ENCODE measurements around the gene TLX2.

The TLX2 gene

DNA sequence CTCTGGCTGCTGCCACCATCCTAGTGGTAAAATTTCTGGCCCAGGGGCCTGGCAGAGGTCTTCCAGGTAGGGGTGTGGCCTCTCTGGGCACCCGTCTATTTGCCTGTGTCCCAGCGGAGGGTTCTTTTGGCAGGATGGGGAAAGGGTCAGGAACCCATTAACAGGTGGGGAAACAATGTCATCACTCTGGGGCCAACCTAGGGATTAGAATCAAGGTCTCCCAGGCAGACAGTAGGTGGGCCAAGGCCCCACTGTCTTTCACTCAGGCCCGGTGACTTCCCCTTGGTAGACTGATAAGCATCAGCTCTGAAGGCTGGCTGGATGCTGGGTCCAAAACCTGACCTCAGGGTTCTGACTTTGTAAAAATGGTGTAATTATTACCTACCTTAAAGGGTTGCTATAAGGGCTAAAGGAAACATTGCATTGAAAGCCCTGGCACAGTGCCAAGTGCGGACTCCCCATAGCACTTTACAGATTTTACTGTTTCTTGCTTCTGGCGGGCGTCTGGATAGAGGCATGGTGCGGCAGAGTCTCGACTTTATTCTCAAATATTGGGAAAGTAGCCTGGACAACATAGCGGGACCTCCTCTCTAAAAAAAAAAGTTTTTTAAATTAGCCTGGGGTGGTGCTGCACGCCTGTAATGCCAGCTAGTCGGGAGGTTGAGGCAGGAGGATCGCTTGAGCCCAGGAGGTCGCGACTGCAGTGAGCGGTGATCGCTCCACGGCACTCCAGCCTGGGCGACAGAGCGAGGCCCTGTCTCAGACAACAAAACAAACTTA lies 17.1 kb upstream of the TLX2 start:
- no peak for DNase-seq (ENCODE audit: low spot score)

DNA sequence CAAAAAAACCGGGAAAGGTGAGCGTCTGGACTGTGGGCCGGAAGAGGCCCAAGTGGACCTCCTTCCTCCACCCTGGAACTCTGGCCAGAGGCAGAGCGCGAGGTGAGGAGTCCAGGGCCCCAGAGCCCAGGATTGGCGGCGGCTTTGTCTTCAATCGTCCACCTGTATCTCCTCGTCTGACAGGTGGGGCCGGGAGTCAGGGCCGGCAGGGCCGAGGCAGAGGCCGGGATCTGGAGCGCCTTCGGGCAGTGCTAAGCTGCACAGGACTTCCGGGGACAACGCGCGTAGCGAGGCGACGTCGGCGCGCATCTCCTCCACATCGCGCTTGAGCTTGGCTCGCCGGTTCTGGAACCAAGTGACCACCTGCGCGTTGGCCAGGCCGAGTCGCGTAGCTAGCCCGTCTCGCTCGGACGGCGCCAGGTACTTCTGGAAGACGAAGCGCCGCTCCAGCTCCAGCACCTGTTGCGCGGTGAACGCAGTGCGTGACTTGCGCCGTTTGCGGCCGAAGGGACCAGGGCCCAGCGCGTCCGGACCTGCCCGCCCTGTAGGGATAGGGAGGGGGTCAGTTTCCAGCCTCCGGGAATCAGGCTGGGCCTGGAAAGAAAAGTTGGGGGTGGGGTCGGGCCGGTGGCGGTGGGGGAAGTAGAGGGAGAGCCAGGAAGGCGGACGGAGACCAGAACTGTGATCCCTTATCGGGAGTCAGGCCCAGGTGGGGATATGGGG lies 16.3 kb upstream of the TLX2 start:
- DNase-seq (ENCODE audit: low spot score): no peak

DNA sequence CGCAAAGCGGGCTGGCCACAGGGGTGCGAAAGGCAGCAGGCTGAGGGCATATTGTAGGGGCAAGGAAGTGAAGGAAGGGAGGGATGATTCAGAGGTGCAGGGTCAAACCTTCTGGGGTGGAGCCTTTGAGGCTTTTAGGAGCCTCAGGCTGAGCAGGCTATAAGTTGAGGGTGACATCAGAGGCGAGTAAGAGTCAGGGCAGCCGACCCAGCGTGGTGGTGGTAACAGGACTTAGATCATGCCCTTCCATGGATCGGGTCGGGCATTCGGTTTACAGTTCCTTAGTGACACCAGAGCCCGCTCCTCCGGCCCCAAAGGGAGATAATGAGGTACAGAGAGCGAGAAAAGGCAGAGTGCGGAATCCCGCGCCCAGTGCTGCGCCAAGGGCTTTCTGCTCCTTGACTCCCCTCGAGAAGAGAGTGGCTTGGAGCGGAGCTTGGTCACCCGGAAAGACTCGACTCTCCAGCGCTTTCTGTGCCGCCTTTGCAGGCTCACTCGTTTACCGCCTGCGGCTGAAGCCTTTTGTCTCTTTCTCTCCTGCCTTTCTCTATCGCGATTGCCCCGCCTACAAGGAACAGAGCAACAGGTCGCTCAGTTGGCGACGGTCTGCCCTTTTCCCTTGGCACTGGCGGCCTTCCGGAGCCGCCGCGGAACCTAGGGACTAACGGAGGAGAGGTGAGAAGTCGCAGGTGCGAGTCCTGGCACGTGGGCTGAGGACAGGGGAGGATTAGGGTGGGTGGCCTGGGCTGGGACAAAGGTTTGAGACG lies 15.6 kb upstream of the TLX2 start:
- peak; percentile 54 for DNase-seq (ENCODE audit: low spot score)

DNA sequence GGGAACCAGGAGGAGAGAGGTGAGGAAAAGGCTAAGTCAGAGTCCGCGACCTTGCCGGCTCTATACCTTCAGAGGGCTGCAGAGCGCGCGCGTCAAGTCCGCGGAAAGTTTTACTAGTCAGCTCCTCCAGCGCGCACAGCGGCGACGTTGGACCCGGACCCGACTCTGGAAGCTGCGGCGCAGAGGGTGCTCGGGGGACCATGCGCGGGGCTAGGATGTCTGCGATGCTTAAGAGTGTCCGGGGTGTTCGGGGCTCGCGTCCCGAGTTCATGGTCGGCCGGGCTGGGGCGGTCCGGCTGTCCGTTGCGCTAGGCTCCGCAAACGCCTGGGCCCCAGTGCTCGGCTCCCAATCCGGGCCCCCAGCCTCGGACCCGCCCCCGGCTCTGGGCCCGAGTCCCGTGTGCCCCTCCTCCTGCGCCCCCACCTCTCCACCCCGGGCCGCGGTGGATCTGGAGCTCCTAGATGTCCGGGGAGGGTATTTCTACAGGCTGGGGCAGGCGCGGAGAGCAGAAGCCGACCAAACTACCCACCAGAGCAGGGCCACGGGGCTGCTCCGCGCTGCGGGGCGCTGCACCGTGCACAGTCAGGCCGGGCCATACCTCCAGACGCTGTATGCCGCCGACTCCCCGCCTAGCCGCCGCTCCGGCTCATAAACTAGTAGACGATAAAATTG lies 14.8 kb upstream of the TLX2 start, which contains the start of gene LBX2:
Gene LBX2, minus strand, starts transcription at position 337 of the 673 bp plus-strand sequence. Its CDS starts 66 bp downstream, at position 271.
- peak; percentile 40 for DNase-seq (ENCODE audit: low spot score)

DNA sequence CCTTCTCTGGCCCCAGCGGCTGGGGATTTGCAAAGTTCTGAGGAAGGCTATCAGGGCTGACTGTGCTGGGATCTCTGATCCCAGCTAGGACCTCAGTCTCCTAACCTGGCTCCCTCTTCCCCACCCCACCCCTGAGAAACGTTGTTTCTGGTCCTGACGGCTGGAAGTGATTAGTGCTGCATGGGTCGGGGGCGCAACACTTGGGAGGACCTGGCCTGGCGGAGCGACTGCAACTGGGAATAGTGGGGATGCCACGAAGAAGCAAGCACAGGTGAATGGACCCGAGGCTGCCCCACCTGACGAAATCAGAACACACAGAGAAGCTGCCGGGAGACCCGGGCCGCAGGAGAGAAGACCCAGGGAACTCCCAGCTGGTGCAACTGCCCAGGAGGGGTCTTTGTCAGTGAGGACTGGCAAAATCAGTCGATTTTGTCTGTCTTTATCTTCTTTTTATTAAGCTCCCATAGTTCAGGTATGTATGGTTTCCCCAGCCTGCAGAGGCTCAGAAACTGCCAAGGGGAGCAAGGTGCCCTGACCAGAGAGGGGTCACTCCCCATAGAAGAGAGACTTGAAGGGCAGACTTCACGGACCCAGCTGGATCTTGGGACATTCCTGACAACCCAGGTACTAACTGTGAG lies 14.2 kb upstream of the TLX2 start:
- DNase-seq (ENCODE audit: low spot score): no peak

DNA sequence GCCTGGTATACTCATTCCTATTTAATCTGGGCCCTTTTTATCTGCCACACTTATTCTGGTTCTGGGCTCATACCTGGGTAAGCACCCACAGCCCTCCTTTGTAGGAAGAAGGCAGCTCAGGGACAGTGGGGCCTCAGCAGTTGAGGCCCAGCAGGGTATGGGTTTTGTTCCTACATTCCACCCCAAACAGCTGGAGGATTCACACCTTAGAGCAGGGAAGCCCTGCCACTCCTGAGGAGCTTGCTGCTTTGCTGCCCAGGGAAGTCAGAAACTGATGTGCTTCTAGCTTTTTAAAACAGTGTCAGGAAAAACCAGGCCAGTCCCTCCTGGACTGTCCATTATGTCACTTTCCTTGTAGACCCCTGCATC lies 13.7 kb upstream of the TLX2 start:
- DNase-seq (ENCODE audit: low spot score): no peak

DNA sequence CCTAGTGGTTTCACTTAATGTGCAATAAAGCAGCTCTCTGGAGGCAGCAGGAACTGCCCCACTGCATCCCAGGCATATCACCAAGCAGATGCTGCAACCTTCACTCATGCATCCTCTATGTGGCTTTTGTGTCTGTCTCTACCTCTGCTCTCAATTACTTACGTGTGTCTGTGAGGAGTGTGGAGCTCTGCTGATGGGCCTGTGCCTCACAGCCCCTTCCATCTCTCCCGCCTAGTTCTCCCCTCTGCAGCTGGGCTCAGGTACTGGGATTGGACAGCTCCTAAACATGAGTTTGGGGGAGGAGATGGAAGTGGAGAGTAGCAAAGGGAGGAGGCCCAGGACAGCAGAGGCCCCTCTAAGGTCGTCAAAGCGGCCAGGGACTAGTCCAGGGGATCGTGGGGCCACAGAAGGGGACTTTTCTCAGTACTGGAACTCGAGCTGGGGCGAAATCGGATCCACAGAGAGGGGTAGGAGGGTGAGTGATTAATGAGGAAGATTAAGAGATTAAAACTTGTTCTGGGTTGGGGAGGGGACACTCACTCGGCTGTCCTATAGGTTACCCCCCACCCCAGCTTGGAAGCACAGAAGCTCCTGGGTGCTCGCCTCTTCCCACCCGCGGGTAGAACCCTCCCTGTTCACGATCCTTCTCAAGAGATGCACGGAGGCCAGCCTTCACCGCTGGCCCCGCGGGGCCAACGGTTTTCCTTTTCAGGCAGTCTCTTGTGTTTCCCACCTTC lies 12.7 kb upstream of the TLX2 start:
- DNase-seq (ENCODE audit: low spot score): no peak

DNA sequence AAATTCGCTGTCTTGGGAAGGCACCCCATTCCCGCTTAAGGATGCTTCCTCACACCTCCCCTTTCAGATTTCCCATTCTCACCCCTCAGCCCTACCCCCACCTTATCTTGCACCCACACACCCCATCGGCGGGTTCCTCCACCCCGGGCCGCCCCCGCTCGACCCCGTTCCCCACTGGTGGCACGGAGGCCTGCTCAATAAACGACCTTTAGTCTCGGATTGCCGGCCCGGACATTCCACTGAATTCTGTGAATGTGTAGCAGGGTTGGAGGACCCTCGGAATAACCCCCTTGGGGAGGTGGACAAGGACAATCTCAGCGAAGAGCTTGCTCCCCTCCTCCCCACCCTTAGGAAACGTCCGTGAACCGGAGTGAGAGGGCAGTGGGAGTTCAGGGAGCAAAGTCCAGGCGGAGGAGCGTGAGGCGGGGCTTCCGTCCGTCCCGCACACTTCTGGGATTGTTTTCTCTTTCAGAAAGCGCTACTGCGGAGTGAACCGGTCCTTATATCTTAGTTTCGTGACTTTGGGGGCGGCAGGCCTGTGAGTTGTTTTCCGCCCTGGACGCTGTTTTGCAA lies 12.0 kb upstream of the TLX2 start:
- no peak for DNase-seq (ENCODE audit: low spot score)

DNA sequence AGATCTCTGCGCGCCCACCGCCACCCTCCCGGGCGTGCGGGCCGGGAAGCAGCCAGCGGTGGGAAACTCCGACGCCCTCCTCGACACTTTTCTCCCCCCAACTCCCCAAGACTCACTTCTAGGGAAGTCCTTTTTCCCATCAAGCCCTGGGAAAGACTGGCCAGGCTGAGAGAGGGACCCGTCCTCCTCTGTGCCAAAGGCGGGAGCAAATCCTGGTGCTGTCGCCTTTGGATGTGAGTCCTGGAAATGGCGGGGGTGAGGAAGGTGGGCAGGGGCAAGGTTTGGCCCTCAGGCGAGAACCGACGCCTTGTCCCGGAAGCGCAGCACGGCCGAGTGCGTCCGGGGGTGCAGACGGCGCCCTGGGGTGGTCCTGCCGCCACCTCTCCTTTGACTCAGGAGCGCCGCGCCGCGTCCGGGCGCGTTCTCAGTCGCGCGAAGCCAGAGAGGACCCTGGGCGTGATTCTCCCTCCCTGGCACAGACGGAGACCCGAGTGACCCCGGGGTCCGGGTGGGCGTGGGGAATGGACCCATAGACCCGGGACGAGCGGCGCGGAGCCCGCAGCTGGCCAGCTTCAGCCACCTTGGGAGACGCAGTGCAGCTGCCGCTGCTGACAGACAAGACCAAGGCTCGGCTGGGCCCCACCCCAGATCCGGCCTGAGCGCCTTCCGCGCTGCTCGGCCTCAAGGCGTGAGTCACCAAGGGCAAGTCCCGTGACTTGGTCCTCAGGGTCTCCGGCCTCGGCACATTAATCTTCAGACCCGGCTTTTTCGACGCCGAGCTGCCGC lies 11.3 kb upstream of the TLX2 start:
- peak; percentile 90 for DNase-seq (ENCODE audit: low spot score)

DNA sequence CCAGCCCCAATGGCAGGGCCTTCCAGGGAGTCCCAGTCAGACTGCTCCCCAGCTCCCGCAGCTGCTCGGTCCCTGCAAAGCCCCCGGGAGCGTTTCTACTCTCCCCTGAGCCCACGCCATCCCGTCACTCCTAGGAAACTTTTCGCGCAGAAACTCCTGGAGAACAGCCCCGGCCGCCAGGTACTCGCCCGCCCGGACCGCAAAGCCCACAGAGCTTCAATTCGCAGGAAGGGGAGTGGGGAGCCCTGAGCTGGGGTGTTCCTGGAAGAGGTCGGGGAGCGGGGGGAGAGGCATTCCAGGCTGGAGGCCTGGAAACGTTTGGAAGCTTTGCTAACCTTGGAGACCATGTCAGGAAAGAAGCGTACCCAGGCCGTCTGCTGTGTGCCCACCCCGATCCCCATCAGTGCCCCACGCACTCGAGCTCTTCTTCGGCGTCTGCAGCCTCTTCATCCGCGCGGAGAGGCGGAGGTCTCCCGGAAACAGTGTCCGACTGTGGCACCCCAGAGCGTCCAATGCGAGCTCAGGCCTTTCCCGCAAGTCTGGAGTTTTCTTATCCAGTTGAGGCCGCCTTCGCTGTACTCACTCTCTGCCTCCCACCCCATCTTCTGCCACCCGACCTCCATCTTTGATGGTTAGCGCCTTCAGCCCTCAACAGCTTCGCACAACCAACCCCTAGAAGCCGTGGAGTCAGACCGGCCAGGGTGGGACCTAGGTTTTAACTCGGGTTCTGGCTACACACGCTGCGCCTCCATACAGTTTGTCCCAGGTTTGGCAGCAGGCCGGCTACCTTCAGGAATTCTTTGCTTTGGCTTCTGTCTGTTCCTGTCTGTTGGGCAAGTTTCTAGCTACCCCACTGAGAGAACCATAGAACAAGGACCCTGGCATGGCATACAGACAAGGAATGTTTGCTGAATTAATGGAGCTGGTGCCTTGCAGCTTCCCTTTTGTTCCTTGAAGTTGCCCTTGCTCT lies 10.5 kb upstream of the TLX2 start:
- no peak for DNase-seq (ENCODE audit: low spot score)

DNA sequence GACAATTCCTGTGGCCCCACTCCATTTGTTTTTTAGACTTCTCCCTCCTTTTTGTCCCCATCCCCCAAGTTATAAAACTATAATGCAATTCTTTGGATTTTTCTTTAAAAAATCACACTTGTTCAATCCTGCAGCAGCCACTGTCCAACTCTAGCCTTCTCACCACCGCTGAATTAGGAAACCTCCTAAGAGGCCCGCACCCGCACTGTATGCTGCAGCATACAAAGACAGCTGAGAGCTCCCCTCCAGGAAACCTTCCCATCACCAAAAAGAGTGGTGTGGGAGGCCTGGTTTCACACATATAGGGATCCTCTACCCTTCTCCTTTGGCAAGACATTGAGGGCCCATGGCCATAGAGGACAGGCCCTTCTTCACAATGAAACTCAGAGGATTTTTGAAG lies 9.7 kb upstream of the TLX2 start:
- DNase-seq (ENCODE audit: low spot score): no peak

DNA sequence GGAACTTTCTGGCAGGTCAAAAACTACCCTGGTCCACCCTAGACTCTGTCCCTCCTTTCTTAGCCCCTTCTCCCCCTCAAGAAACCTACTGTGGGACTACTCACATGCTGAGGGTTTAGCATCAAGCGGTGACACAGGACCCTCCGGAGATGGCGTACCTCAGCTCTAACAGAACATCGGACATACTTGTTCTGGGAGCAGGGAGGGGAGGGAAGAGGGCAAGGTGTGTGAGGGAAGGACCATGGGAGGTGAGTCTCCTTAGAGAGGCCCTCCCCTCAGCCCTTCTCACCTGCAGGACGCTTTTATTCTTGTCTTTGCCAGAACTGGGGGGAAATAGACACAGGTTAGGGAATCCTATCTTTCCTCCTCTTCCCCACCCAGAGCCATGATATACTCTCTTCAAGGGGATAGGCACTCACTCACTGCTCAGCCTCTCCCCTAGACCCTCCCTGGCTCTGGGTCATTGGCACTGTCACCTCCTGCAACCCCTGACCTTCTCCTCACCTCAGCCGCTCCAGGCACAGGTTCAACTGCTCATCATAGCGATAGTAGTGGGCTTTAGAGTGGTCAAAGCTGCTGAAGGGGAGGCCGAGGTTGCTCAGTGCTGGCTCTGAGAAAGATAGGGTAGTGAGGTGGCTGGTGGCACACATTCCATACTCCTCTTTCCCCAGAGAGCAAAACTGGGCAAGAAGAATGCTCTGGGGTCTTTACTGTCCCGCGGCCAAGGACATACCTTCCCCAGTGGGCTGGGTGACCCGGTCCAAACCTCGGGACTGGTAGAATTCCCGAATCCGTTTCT lies 8.6 kb upstream of the TLX2 start:
- DNase-seq (ENCODE audit: low spot score): no peak

DNA sequence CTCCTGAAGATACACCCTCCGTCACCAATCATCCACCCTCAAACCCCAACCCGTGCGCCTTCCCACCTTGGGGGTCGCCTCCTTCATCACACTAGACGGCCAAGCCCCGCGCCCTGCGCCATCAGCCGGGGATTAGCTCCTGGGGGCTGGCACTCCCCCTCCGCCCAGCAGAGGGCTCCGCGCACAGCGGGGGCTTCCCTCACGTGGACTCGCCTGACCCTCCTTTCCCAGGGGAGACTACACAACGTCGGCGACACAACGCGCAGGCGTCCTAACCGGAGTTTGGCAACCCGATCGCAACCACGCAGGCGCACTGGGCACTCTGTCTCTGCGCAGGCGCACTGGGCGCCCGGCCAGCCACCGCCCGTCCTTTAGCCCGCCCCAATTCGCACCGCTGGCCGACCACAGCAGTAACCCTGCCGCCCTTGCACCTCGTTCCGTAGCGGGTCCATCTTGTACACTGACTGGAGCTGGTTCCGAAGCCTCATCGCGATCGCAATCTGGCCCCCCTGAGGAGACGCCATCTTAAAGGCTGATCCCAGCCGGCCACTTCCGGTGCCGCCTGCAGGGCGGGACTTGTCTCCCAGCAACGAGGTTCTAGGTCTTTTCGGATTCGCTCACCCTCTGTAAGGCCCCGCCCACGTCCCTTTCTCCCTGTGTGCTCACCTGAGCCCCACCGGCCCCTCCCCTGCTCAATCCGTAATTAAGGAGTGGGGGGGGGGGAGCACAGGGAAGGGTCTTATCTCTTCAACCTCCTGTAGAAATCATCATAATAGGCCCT lies 6.9 kb upstream of the TLX2 start, which contains the start of gene PCGF1:
Gene PCGF1, minus strand, starts transcription at position 551 of the 781 bp plus-strand sequence. Its CDS starts 27 bp downstream, at position 524.
- DNase-seq (ENCODE audit: low spot score): peak; percentile 97

DNA sequence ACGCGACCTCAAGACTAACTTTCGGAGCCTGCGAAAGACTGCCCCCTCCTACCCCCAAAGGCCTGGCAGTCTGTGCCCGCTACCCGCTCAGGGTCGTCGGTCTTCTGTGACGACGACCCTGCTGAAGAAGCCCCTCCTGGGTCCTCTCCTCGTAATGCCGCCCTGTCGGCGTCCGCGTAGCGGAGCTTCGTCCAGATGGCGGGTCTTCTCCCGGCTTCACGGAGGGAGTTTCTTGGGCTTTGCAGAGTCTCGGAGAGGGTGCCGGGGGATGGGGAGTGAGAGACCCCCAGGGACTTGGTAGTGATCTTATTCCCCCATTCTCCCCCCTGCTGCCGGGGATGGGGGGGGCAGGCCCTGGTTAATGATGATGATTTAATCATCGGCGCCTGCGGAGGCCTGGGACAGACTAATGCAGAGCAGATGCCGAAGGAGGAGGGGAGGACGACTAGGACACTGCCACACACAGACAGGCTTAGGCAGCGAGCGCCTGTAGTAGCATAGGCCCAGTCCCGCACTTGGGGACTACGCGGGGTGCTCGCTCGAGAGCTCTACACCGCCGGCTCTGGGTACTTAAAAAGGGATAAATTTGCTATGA lies 6.2 kb upstream of the TLX2 start:
- DNase-seq (ENCODE audit: low spot score): no peak

DNA sequence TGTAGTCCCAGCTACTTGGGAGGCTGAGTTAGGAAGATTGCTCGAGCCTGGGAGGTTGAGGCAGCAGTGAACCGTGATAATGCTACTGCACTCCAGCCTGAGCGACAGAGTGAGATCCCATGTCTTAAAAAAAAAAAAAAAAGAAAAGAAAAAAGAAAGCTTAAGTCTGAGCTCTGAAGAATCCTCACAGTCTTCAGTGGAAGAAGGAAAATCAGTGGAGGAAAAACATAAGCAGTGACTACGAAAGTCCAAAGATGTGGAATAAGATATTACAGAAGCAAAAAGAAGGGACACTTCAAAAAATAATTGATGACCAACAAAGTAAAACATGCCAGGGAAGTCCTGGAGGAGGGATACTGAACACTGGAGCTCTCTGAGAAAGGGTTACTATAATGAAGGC lies 4.0 kb upstream of the TLX2 start:
- no peak for DNase-seq (ENCODE audit: low spot score)

Measured in AG08396 (cell line).